Stimulated activated CD4-positive, alpha-beta T cell treated with anti-CD3 and anti-CD28 coated beads, TNF-alpha, amount 100 ng/mL, for 48 hours (primary cell): ENCODE data around the gene ZDHHC18.

Experiments used
- DNase-seq, 3 donors: peaks; one replicate each; pipeline ENCODE4 v3.0.0-alpha.2; 2020; ENCODE audit warnings: low read depth in 3 of 3

The ZDHHC18 gene, protein sequence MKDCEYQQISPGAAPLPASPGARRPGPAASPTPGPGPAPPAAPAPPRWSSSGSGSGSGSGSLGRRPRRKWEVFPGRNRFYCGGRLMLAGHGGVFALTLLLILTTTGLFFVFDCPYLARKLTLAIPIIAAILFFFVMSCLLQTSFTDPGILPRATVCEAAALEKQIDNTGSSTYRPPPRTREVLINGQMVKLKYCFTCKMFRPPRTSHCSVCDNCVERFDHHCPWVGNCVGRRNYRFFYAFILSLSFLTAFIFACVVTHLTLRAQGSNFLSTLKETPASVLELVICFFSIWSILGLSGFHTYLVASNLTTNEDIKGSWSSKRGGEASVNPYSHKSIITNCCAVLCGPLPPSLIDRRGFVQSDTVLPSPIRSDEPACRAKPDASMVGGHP

DNA sequence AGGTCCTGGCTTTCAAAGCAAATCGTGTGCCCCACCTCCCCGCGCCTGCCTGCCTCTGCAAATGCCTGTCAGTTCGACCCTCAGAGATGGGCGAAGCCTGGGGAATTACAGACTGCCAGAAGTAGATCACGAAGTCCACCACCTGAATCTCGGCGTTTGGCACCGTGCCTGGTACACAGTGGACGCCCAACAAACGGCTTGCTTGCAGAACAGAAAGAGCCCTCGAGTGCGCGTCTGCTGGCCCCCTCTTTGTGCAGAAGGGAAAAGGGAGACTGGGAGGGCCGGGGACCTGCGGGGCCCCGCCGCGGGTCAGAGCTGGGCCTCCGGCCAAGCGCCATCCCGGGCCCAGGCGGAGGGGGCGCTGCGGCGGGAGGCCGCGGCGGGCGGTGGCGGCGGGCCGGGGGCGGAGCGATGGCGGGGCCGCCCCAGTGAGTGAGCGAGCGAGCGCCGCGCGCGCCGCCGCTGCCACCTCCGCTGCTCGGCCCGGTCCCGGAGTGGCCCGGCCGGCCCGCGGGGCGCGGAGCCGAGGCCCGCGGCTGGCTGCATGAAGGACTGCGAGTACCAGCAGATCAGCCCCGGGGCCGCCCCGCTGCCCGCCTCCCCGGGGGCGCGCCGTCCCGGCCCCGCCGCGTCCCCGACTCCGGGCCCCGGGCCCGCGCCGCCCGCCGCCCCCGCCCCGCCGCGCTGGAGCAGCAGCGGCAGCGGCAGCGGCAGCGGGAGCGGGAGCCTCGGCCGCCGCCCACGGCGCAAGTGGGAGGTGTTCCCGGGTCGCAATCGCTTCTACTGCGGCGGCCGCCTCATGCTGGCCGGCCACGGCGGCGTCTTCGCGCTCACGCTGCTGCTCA lies at the start of gene ZDHHC18:
ZDHHC18 (plus strand) TSS at position 428 of the 845 bp plus-strand sequence; CDS start at position 545, 117 bp downstream.
- peak; percentile 21 to 63 (median 37) for DNase-seq

DNA sequence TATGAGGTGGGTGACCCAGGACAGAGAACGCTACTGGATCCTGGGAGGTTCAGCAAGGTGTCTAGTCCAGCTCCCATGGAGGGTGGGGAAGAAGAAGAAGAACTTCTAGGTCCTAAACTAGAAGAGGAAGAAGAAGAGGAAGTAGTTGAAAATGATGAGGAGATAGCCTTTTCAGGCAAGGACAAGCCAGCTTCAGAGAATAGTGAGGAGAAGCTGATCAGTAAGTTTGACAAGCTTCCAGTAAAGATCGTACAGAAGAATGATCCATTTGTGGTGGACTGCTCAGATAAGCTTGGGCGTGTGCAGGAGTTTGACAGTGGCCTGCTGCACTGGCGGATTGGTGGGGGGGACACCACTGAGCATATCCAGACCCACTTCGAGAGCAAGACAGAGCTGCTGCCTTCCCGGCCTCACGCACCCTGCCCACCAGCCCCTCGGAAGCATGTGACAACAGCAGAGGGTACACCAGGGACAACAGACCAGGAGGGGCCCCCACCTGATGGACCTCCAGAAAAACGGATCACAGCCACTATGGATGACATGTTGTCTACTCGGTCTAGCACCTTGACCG lies 47.3 kb upstream of the ZDHHC18 start:
- no peak for DNase-seq

- no peak for DNase-seq
Measured at GRCh38 chr1:26780344-26780957, 46.0 kb upstream of the ZDHHC18 start.

DNA sequence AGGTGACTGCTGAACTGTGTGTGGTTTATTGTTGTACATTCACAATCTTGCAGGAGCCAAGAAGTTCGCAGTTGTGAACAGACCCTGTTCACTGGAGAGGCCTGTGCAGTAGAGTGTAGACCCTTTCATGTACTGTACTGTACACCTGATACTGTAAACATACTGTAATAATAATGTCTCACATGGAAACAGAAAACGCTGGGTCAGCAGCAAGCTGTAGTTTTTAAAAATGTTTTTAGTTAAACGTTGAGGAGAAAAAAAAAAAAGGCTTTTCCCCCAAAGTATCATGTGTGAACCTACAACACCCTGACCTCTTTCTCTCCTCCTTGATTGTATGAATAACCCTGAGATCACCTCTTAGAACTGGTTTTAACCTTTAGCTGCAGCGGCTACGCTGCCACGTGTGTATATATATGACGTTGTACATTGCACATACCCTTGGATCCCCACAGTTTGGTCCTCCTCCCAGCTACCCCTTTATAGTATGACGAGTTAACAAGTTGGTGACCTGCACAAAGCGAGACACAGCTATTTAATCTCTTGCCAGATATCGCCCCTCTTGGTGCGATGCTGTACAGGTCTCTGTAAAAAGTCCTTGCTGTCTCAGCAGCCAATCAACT lies 45.2 kb upstream of the ZDHHC18 start:
- no peak for DNase-seq

DNA sequence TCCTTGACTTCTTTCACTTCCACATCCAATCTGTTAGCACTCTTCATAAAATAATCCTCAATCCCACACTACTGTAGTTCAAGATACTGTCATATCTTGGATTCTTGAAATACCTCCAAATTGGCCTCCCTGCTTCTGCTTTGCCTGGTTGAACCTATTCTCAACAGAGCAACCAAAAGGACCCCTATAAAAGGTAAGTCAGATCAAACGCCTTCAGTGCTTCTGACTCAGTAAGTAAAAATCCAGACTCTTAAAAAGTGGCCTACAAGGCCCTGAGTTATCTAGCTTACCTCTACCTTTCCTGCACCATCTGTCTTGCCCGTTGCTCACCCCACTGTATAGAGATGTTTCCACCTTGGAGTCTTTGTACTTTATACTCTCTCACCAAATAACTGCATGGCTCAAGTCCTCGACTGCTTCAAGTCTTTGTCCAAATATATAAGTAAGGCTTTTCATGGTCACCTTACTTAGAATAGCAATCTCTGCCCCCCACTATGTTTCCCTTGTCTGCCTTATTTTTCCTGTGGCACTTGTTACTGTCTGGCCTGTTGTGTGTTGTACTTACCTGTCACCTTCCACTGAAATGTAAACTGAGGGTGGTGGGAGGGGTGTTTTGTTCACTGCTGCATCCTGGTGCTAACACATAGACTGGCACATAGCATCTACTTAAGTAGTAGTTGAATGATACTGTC lies 43.8 kb upstream of the ZDHHC18 start:
- DNase-seq = no peak

- DNase-seq = no peak
Measured at GRCh38 chr1:26783646-26784022, 42.9 kb upstream of the ZDHHC18 start.

DNA sequence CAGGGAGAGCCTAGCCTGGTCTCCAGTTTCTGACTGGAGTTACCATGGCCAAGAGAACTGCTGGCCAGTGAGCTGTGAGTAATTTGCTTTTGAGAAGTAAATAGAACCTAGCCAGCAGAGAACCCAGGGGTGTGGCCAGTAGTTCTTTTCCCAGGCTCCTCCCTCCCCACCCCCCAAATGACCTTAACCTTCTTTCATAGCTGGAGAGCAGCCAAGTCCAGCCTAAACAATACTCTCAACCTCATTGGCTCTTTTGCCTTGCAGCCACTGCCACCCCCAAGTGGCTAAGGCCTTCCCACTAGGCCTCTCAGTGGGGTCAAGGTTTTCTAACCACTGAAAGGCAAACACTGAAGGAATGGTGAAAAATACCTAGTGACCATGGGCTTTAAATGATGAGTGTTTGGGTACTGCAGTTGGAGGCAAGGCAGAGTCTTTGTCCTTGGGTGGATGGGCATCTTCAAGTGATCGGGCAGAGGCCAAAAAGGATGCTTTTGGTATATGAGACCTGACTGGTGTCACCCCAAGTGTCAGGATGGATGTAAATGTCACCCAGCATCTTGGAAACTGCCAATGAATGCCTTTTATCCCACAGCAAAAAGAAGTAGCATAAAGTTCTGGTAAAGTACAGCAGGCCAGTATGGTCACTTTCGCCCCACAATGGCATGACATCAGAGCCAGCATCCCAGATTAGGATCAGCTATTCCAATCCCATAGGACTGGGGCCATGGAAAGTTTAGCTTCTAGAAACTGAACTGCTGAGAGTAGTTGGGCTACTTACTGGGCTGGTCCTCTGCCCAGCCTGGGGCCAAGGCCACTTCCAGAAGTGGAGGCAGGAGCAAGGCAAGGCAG lies 42.2 kb upstream of the ZDHHC18 start:
- DNase-seq = no peak

GRCh38 chr1:26784886-26785285 lies 41.6 kb upstream of the ZDHHC18 start:
- no peak for DNase-seq

DNA sequence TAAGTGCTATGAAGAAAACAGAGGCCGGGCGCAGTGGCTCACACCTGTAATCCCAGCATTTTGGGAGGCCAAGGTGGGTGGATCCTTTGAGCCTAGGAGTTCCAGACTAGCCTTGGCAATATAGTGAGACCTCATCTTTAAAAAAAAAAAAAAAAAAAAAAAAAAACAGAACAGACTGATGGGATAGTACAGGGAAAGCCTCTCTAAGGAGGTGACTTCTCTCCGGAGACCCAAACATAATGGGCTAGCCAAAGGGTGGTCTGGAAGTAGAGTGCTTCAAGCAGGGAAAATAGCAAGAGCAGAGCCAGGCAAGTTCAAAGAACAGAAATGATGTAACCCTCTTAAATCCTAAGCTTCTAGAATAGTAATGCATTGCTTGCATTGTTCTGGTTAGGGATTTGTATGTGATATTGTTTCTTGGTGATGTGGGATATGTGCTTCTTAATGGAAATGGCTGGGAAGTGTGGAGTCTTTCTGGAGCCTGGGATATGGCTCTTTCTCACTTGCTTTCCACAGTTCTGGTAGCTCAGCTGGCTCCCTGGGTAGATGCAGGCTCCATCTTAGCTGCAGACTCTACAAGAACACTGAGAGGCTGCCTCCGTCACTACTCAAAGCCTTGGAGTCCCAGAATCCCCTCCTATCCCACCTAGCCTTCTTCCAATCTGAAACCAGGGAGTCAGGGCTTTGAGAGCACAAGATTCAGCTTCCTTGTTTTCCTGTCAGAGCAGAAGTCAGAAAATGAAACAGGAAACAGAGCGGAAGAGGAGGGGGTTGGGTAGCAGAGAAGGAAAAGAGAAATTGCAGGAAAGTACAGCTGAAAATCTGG lies 40.7 kb upstream of the ZDHHC18 start:
- DNase-seq = no peak

- no peak for DNase-seq
Measured at GRCh38 chr1:26786437-26787380, 39.8 kb upstream of the ZDHHC18 start.

- peak in 2 of 3 donors; percentile 27 to 62 for DNase-seq
Measured at GRCh38 chr1:26787381-26787705, 39.1 kb upstream of the ZDHHC18 start.

- DNase-seq = peak; percentile 79 to 86 (median 82)
Measured at GRCh38 chr1:26787706-26788514, 38.6 kb upstream of the ZDHHC18 start, which contains the start of gene PIGV. Gene PIGV (plus strand): TSS chr1:26787950. CDS start chr1:26790816, 2,866 bp downstream.

- no peak for DNase-seq
Measured at GRCh38 chr1:26788515-26788785, 38.0 kb upstream of the ZDHHC18 start.

- DNase-seq = peak; percentile 81 to 87 (median 84)
Measured at GRCh38 chr1:26788836-26789611, 37.5 kb upstream of the ZDHHC18 start.

DNA sequence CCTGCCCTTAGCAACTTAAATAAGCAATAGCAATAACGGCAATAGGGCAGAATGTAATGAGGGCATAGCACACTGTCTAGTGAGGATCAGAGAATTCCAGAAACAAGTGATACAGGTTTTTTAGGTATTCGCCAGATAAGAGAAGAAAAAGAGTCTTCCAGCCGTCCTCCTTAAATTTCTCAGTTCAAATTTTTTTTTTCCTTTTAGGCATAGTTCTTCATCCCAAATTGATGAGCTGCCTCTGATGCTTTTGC lies 36.9 kb upstream of the ZDHHC18 start:
- DNase-seq = no peak

DNA sequence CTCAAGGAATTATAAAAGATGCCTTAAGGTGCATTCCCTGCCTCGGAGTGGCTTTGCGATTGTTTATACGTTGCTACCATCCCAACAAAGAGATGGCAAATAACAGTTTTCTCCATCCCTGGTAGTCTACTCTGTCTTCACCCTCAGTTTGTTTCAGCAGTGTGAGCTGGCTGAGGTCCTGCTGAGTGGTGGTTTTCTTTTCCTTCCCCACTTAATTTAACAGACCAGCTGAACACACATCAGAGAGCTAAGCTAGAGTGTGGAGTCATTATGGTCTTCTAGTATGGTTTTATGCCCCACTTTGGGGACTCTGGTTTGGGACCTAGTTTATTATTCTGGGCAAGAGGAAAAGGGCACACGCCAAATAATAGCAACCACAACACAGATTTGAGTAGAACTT lies 36.6 kb upstream of the ZDHHC18 start:
- no peak for DNase-seq

GRCh38 chr1:26790551-26790953 lies 35.9 kb upstream of the ZDHHC18 start:
- DNase-seq = no peak
